Stomach smooth muscle (tissue), 2 donors: ENCODE results near the gene MED13L.
"Not testable (repeated sequence)": the region's sequence is repeated elsewhere in the genome, so short reads cannot be mapped to it uniquely, and the experiment has no call there.

Experiments
- H3K27ac ChIP-seq: one replicate; pipeline ENCODE4 v1.7.0; 2013; ENCODE audit warnings: mild to moderate bottlenecking, low read length, inconsistent platforms
- H3K27me3 ChIP-seq, 2 donors: one replicate each; pipeline ENCODE4 v1.7.0; 2013; ENCODE audit warnings: low read length in 2 of 2; ENCODE audit not compliant: insufficient read depth in 2 of 2, control insufficient read depth in 1 of 2
- H3K36me3 ChIP-seq, 2 donors: one replicate each; pipeline ENCODE4 v1.7.0; 2013; ENCODE audit warnings: low read length in 2 of 2; ENCODE audit not compliant: control insufficient read depth in 2 of 2, insufficient read depth in 2 of 2
- H3K4me1 ChIP-seq: one replicate; pipeline ENCODE4 v1.7.0; 2013; ENCODE audit warnings: low read length; ENCODE audit not compliant: control insufficient read depth, insufficient read depth
- H3K4me3 ChIP-seq, 2 donors: one replicate each; pipeline ENCODE4 v1.7.0; 2013; ENCODE audit warnings: low read length in 2 of 2
- H3K9ac ChIP-seq, 2 donors: one replicate each; pipeline ENCODE4 v1.7.0; 2013; ENCODE audit warnings: low read length in 2 of 2, mild to moderate bottlenecking in 1 of 2
- H3K9me3 ChIP-seq, 2 donors: one replicate each; pipeline ENCODE4 v1.7.0; 2013; ENCODE audit warnings: low read length in 2 of 2; ENCODE audit not compliant: control insufficient read depth in 2 of 2
- donor health status: healthy.
- donor health status: Pancreatic carcinoma.

Gene MED13L

GRCh38 chr12:116293687-116294453 is 16.4 kb upstream of the MED13L start:
- no peak overlapping the region for H3K27ac ChIP-seq
- H3K9ac ChIP-seq, result no peak overlapping the region
- no peak overlapping the region for H3K4me3 ChIP-seq
- no peaks in the 10 kb centered on the region for H3K27me3 ChIP-seq
- H3K4me1 ChIP-seq, result peaks cover under 1% of the 10 kb centered on the region
- H3K36me3 ChIP-seq, result no peaks in the 10 kb centered on the region
- H3K9me3 ChIP-seq, result no peaks in the 10 kb centered on the region

- no peaks in the 10 kb centered on the region for H3K36me3 ChIP-seq
- H3K4me1 ChIP-seq, result no peaks in the 10 kb centered on the region
- H3K9me3 ChIP-seq, result no peaks in the 10 kb centered on the region
- no peak overlapping the region for H3K9ac ChIP-seq
- H3K4me3 ChIP-seq, result no peak overlapping the region
- no peaks in the 10 kb centered on the region for H3K27me3 ChIP-seq
- H3K27ac ChIP-seq, result no peak overlapping the region
Observed at GRCh38 chr12:116291218-116291617, 13.7 kb upstream of the MED13L start.

- no peak overlapping the region for H3K4me3 ChIP-seq
- H3K9ac ChIP-seq, result no peak overlapping the region
- peaks cover 2% of the 10 kb centered on the region for H3K4me1 ChIP-seq
- H3K9me3 ChIP-seq, result no peaks in the 10 kb centered on the region
- H3K27me3 ChIP-seq, result no peaks in the 10 kb centered on the region
- no peak overlapping the region for H3K27ac ChIP-seq
- no peaks in the 10 kb centered on the region for H3K36me3 ChIP-seq
Observed at GRCh38 chr12:116288735-116289134, 11.2 kb upstream of the MED13L start.

- H3K27me3 ChIP-seq, result no peaks in the 10 kb centered on the region
- H3K4me1 ChIP-seq, result peaks cover 2% of the 10 kb centered on the region
- H3K36me3 ChIP-seq, result no peaks in the 10 kb centered on the region
- no peaks in the 10 kb centered on the region for H3K9me3 ChIP-seq
- H3K27ac ChIP-seq, result no peak overlapping the region
- H3K4me3 ChIP-seq, result no peak overlapping the region
- no peak overlapping the region for H3K9ac ChIP-seq
Observed at GRCh38 chr12:116287842-116288301, 10.4 kb upstream of the MED13L start.

- Histone ChIP-seq H3K4me1 (peaks cover 2% of the 10 kb centered on the region), H3K27me3 (no peaks in the 10 kb centered on the region), H3K9me3 (no peaks in the 10 kb centered on the region), H3K4me3 (no peak overlapping the region), H3K36me3 (no peaks in the 10 kb centered on the region), H3K9ac (no peak overlapping the region), H3K27ac (no peak overlapping the region)
Observed at GRCh38 chr12:116284396-116284795, 6.9 kb upstream of the MED13L start.

- H3K27ac ChIP-seq, H3K27me3 ChIP-seq, H3K9me3 ChIP-seq, H3K4me3 ChIP-seq, H3K36me3 ChIP-seq, H3K4me1 ChIP-seq, H3K9ac ChIP-seq: not testable (repeated sequence)
Observed at GRCh38 chr12:116283881-116284280, 6.4 kb upstream of the MED13L start.

GRCh38 chr12:116282371-116283286 is 5.1 kb upstream of the MED13L start:
- Histone ChIP-seq H3K4me3 (no peak overlapping the region), H3K9me3 (no peaks in the 10 kb centered on the region), H3K27ac (no peak overlapping the region), H3K4me1 (peaks cover 6% of the 10 kb centered on the region), H3K27me3 (no peaks in the 10 kb centered on the region), H3K36me3 (no peaks in the 10 kb centered on the region), H3K9ac (no peak overlapping the region)

- H3K4me3 ChIP-seq, result no peak overlapping the region
- H3K4me1 ChIP-seq, result peaks cover 6% of the 10 kb centered on the region
- H3K27ac ChIP-seq, result no peak overlapping the region
- H3K9me3 ChIP-seq, result no peaks in the 10 kb centered on the region
- no peaks in the 10 kb centered on the region for H3K27me3 ChIP-seq
- H3K9ac ChIP-seq, result no peak overlapping the region
- H3K36me3 ChIP-seq, result no peaks in the 10 kb centered on the region
Observed at GRCh38 chr12:116280595-116281290, 3.2 kb upstream of the MED13L start.

- Histone ChIP-seq H3K9ac (no peak overlapping the region), H3K4me3 (no peak overlapping the region), H3K27me3 (no peaks in the 10 kb centered on the region), H3K36me3 (no peaks in the 10 kb centered on the region), H3K27ac (no peak overlapping the region), H3K4me1 (peaks cover 4% of the 10 kb centered on the region), H3K9me3 (no peaks in the 10 kb centered on the region)
Observed at GRCh38 chr12:116278667-116279066, 1.2 kb upstream of the MED13L start.

- Histone ChIP-seq H3K36me3 (no peaks in the 10 kb centered on the region), H3K4me3 (peak overlapping the region; percentile 47 to 73), H3K27me3 (no peaks in the 10 kb centered on the region), H3K9ac (peak overlapping the region; percentile 2 to 50), H3K9me3 (no peaks in the 10 kb centered on the region), H3K4me1 (peaks cover 4% of the 10 kb centered on the region), H3K27ac (no peak overlapping the region)
Observed at GRCh38 chr12:116278279-116278626, 760 bp upstream of the MED13L start.
